Myocyte (in vitro differentiated cells): ENCODE measurements around the gene ZNF786. TPM values are rescaled to one million over a fixed set of nuclear protein-coding genes. Genes with fewer than 3 reads are reported as not detected.
"Not testable (repeated sequence)": the region's sequence is repeated elsewhere in the genome, so short reads cannot be mapped to it uniquely, and the experiment has no call there.

Source experiments
- DNase-seq: peaks from one replicate; pipeline ENCODE4 v3.0.0-alpha.2; 2012; ENCODE audit warnings: low read depth
- polyA plus RNA-seq: library from polyadenylated mRNA; unstranded; fragments of >200 nt; gene quantifications from one replicate; pipeline ENCODE4 v1.2.1, GENCODE V29; 2012; ENCODE audit warnings: missing spikeins
- total RNA-seq: library from RNA; depleted of rRNA; stranded (reverse); fragments of >200 nt; gene quantifications from 2 replicates; pipeline ENCODE4 v1.2.3, GENCODE V29; 2014

ZNF786 gene, protein sequence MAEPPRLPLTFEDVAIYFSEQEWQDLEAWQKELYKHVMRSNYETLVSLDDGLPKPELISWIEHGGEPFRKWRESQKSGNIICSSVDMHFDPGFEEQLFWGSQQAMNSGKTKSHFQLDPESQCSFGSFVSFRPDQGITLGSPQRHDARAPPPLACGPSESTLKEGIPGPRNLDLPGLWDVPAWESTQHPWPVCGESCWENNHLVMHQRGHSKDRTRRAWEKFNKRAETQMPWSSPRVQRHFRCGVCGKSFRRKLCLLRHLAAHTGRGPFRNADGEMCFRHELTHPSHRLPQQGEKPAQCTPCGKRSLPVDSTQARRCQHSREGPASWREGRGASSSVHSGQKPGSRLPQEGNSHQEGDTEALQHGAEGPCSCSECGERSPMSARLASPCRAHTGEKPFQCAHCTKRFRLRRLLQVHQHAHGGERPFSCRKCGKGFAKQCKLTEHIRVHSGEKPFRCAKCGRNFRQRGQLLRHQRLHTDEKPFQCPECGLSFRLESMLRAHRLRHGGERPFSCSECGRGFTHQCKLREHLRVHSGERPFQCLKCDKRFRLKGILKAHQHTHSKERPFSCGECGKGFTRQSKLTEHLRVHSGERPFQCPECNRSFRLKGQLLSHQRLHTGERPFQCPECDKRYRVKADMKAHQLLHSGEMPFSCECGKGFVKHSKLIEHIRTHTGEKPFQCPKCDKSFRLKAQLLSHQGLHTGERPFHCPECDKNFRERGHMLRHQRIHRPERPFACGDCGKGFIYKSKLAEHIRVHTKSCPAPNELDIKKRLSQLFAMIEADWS
- 5.9 and 6.7 TPM in 2 replicates for total RNA-seq
- polyA plus RNA-seq: 4.3 TPM

DNA sequence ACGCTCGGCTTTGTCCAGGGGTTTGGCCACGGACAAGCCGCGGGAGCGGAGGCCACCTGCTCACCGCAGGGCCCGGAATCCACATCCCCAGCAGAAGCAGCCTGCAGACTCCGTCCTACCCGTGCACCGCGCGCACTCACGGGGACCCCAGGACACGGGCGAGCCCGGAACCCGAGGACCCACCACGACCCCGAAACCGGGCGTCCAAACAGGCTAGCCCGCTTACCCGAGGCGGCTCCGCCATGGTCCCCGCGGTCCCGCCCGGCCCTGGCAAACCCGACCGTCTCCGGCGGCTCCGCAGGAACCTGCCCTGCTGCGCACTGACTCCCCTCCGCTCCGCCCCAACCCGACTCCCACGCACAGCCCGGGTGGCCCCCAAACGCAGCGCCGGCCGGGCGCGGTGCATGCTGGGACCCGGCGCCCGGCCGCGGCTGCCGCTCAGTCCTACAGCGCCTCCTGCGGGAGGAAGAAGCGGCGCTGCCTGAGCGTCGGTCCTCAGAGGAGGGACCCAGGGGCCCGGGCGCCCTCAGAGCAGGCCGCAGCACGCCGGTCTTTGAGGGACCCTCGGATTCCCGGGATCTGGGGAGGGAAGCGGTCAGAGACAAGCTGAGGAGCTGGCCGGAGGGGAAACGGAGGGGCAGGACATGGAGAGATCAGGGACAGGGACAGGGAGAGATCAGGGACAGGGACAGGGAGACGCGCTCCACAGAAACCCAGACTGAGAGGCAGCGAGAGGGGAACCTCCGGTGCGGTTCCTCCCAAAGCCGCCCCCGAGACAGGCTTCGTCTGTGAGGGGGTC lies at the start of gene ZNF786:
Gene ZNF786, minus strand, starts transcription at position 322 of the 799 bp plus-strand sequence. Its CDS starts 78 bp downstream, at position 244.
- DNase-seq: peak; percentile 96

DNA sequence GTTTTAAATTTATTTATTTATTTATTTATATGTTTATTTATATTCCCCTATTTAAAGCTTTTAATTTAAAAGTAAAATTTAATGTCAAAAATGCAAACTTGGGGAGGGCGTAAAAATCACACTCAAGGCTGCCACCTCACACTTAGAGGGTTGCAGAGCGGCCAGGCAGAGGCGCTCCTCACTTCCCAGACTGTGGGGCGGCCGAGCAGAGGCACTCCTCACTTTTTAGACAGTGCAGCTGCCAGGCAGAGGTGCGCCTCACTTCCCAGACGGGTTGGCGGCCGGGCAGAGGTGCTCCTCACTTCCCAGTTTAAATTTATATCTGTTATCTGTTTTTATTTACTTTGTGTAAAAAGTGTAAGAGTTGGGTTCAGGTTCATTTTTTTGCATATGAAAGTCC lies 45.6 kb upstream of the ZNF786 start:
- no peak for DNase-seq

DNA sequence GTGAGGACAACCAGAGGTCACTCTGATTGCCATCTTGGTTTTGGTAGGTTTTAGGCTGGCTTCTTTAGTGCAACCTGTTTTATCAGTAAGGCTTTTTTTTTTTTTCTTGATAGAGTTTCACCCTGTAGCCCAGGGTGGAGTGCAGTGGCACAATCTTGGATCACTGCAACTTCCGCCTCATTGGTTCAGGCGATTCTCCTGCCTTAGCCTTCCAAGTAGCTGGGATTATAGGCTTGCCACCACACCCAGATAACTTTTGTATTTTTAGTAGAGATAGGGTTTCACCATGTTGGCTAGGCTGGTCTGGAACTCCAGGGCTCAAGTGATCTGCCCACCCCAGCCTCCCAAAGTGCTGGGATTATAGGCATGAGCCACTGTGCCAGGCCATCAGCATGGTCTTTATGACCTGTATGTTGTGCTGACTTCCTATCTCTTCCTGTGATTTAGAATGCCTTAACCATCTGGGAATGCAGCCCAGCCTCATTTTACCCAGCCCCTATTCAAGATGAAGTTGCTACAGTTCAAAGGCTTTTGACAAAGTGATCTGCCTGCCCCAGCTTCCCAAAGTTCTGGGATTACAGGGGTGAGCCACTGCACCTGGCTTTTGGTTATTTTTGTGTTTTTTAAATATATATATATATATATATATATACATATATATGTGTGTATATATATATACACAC lies 42.7 kb upstream of the ZNF786 start:
- DNase-seq: no peak

DNA sequence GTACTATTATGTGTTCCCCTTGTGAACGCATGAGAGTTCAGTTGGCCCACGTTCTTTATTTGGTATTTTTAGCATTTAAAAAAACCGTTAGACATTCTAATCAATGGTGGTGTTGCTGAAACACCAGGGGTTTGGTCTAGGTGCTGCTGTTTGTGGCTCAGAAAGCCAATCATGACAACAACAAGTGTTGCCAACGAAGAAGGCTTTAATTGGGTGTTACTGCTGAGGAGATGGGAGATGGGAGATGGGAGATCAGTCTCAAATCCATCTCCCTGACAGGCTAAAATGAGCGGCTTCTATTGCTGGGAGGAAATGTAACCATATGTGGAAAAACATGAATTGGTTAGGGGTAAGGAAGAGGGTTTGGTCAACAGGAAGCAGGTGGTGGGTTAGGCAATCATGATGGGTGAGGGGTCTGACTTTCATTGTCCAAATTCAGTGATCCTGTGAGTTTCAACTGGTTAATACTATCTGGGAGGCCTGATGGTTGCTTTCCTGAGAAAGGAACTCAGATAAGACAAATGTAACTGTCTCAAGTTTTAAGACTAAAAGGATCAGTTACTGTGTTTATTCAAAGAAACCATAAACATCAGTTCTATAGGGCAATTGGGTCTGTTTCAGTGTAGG lies 40.2 kb upstream of the ZNF786 start:
- DNase-seq: no peak

DNA sequence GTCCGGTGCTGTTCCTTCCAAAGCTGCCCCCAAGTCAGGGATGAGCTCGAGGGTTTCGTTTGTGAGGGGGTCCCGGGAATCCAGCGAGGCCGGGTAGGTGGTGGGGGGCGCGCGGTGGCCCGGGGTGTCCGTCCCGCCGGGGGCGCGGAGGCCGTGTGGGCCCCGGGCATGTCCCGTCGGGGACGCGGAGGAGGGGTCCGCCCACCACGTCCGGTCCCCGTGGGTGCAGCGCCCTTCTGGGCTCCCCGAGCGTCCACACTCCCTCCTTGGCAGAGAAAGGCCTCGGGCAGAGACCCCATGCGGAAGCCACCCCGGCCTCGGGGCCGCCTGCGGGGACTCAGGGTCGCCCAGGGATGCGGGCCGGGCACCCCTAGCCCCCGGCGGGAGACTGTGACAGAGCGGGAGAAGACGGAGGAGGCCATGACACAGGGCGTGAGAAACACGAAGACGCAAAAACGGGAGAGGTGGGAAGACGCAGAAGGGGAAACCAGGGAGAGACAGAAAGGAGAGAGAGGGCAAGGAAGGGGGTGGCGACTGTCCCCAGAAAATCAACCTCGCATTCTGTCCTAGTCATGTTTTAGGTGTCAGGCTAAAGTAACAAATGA lies 36.2 kb upstream of the ZNF786 start:
- DNase-seq: peak; percentile 71

DNA sequence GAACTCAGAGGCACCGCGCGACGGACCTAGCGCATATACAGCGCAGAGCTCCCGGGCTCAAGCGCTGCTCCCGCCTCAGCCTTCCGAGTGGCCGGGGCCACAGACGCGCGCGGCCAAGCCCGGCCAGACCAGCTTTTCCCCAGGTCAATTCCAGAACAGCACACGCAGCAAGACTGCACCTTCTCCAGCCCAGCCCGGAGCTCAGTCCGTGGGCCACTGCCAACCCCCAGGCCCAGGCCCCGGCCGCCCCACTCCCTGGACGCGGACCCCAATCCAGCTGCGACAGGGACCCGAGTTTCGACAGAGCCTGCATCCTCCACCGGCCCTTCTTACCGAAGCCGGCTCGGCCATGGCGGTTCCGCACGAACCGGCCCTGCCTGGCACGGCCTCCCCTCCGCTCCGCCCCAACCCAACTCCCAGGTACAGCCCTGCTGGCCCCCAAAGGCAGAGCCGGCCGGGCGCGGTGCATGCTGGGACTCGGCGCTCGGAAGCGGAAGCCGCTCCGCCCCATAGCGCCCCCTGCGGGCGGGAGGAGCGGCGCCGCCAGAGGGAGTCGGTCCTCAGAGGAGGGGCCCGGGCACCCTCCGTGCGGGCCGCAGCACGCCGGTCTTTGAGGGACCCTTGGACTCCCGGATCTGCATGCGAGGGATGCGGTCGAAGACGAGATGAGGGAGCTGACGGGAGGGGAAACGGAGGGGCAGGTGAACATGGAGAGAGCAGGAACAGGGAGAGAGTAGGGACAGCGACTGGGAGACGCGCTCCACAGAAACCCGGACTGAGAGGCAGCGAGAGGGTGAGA lies 35.5 kb upstream of the ZNF786 start, which contains the start of gene ZNF425:
Gene ZNF425, minus strand, starts transcription at position 462 of the 799 bp plus-strand sequence. Its CDS starts 111 bp downstream, at position 351.
- DNase-seq: peak; percentile 97

DNA sequence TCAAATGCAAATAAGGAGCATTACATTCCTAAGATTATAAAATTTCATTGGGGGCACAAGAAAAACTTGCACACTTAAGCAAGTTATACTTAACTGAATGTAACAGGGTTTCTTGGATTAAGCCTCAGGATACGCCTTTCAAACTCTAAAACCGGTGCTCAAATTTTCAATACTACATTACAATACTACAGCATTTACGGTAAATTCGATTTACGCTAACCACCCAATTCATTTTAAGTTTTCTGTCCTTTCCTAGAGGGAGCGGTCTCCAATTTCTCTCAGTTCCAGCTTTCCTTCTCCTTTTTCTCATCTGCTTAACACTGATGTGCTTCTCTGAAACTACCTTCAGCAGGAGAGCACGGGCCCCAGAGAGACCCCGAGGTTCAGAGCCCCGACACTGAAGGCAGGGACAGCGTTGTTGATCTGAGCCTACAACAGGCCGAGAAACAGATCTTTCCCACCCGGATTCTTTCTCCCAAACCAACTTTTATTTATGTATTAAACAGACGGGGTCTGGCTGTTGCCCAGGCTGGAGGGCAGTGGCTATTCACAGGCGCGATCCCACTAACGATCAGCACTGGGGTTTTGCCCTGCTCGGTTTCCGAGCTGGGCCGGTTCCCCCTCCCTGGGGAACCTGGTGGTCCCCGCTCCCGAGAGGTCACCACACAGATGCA lies 34.8 kb upstream of the ZNF786 start:
- no peak for DNase-seq

DNA sequence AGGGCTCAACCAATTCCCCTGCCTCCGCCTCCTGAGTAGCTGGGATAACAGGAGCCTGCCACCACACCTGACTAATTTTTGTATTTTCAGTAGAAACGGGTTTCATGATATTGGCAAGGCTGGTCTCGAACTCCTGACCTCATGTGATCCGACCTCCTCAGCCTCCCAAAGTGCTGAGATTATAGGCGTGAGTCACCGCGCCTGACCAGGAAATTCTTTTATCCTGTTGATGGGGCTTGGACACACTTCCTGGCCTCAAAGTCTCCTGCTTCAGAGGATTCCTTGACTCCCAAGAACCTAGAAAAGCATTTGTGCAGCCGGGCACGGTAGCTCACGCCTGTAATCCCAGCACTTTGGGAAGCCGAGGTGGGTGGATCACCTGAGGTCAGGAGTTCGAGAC lies 19.5 kb upstream of the ZNF786 start:
- no peak for DNase-seq

DNA sequence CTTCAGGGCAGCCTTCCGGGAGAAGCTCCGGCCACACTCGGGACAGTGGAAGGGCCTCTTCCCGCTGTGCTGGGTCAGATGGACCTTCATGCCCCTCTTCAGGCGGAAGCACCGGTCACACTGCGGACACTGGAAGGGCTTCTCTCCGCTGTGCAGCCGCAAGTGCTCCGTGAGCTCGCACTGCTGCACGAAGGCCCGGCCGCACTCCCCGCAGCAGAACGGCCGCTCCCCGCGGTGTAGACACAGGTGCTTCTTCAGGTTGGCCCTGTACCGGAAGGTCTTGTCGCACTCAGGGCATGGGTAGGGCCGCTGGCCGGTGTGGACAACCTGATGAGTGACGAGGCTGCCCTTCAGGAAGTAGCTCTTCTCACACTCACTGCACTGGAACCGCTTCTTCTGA lies 14.2 kb upstream of the ZNF786 start:
- DNase-seq: no peak

DNA sequence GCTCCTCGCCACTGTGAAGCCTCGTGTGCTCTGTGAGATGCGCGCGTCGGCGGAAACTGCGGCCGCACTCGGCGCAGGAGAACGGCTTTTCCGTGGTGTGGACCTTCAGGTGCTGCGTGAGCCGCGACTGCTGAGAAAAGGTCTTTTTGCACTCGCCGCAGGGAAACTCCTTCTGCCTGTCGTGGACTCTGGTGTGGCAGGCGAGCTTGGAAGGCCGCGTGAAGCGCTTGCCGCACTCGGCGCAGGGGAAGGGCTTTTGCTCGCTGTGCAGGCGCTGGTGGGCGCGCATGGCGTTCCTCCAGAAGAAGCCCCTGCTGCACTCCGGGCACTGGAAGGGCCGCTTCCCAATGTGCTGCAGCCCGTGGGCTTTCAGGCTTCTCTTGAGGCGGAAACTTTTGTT lies 13.7 kb upstream of the ZNF786 start:
- no peak for DNase-seq

DNA sequence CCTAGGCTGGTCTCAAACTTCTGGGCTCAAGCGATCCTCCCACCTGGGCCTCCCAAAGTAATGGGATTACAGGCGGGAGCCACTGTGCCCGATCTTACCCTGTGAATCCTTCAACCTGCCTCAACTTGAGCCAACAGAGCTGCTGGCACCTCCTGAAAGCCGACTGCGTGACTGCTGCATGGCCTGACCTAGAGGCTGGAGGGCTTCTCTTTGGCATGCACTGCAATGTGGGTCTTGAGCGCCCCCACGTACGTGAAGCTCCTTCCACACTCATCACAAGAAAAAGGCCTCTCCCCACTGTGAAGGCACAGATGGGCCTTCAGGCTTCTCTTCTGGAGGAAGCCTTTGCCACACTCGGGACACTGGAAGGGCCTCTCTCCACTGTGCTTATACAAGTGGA lies 12.9 kb upstream of the ZNF786 start:
- no peak for DNase-seq

DNA sequence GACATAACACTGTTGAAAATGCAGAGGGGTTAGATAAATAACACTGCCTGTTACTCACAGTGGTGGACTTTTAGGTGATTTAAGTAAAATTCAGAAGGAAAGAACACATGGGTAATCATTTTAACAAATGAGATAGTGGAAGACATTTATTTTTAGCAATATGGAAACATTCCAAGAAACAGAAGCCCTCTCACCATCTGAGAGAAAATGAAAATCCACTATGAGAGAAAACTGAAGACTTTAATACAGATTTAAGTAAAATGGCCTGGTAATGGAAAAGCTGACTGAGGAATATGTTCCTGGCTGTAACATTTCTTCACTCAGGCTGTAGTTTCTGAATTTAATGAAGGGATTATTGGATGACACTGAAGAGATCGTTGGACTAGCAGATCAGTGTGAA lies 12.1 kb upstream of the ZNF786 start:
- DNase-seq: no peak

DNA sequence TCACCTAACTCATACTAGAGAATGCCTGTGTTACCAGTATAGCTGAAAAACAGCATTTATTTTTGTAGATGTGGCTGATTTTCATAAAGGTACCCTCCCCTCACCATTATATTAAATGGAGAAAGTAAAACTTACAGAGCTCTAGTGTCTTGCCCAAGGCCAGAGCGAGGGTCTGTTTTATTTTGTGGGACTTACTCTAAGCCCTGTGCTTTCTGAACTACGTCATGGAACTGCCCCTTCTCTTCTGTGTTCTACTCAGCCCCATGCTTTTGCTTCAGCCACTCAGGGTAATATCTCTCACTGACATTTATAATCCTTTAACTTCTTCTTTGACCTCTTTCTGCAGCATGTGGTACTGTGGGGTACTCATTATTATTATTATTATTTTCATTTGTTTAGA lies 10.3 kb upstream of the ZNF786 start:
- no peak for DNase-seq

DNA sequence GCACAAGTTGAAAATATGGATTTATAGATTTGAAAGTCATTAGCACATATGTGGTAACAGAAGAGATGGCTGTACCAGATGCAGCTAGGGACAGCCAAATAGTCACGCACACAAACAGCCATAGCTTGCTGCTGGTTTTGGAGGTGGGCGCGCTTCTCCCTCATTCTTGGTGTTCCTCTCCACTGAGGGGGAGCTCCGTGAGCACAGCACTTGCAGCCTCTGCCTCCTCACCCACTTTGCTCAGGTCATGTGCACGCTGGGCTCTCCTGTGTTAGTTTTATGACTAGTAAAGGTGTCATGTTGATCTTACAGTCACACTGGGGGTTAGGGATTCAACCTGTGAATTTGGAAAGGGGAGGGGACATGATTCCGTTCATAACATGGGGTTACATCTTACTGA lies 8.5 kb upstream of the ZNF786 start:
- no peak for DNase-seq

DNA sequence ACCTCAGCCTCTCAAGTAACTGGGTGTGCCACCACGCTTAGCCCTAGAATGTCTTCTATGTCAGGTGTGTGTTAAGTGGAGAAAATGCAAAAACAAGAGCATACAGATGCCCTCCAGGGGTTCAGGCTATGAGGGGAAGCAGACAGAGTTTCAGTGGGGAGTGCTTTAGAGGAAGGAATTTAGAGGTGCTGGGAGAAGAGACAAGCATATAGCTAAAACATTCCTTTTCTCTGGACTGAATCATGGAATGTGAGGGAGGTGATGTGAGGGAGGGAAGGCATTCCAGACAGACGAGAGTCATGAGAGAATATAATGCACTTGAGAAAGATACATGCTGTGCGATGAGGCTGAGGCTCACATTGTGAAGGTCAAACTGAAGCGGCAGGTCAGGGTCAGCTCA lies 6.6 kb upstream of the ZNF786 start:
- DNase-seq: no peak

DNA sequence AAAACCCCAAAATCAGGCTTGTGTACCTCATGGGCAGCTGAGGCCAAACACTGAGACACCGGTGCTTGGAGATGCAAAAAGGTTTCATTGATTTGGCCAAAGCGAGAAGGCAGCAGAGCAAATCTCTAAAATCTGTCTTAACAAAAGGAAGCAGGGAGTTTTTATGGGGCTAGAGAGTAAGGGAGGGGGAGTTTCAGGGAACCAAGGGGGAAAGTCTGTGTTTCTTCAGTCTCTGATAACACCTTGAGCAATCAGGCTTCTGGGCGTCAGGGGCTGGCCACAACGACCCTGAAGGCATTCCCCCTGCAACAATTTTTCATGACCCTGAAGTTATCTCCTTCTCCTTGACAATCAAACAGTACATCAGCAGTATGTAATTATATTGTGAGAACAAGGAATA lies 2.7 kb upstream of the ZNF786 start:
- DNase-seq: no peak

DNA sequence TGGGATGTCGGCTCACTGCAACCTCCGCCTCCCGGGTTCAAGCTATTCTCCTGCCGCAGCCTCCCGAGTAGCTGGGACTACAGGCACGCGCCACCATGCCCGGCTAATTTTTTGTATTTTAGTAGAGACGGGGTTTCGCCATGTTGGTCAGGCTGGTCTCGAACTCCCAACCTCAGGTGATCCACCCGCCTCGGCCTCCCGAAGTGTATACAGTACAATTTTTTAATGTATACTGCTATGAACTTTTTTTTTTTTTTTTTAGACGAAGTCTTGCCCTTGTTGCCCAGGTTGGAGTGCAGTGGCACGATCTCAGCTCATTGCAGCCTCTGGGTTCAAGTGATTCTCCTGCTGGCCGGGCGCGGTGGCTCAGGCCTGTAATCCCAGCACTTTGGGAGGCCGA lies 1.7 kb upstream of the ZNF786 start:
- not testable (repeated sequence) for DNase-seq

DNA sequence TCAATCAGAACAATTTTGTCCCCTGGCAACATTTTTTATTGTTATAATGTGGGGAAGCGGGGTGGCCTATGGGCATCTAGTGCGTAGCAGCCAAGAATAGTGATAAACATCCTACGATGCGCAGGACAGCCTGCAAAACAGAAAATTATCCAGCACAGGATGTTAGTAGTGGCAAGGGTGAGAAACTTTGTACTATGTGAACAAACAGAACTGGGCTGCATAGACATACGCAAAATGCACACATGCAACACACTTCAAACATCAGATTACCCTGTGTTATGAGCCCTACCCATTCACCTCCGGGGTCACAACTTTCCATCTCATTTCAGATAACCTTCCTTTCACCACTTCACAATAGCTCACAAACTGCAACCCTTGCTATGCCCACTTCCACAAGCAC lies 3.1 kb downstream of the ZNF786 start:
- no peak for DNase-seq

DNA sequence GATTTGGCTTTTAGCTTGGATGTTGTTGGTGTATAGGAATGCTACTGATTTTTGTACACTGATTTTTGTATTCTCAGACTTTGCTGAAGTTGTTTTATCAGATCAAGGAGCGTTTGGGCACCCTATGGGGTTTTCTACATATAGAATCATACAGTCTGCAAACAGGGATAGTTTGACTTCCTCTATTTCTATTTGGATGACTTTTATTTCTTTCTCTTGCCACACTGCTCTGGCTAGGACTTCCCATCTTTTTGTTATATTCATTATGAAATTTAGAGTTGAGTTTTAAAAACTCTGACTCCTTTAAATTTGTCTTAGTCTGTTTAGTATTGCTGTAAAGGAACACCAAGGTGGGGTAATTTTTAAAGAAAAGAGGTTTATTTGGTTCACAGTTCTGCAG lies 4.7 kb downstream of the ZNF786 start:
- DNase-seq: no peak
